Measurements from ENCODE around the gene SLCO3A1.
"Not testable (repeated sequence)": the region's sequence is repeated elsewhere in the genome, so short reads cannot be mapped to it uniquely, and the experiment has no call there.

The SLCO3A1 gene

GRCh38 chr15:92047900-92048299 lies 194.4 kb downstream of the SLCO3A1 start:
- H3K4me3 ChIP-seq (ENCODE audit: low read length), result no peak overlapping the region
- no peak for TF ChIP-seq ZNF274 (IDR thresholded peaks at IDR 0.05; ENCODE audit: low read depth, low read length)

GRCh38 chr15:92048739-92049138 lies 195.2 kb downstream of the SLCO3A1 start:
- no peak overlapping the region for H3K4me3 ChIP-seq (ENCODE audit: low read length)
- no peak for TF ChIP-seq ZNF274 (IDR thresholded peaks at IDR 0.05; ENCODE audit: low read depth, low read length)

GRCh38 chr15:92049290-92049989 lies 195.9 kb downstream of the SLCO3A1 start:
- TF ChIP-seq ZNF274 (IDR thresholded peaks at IDR 0.05; ENCODE audit: low read depth, low read length), result no peak
- no peak overlapping the region for H3K4me3 ChIP-seq (ENCODE audit: low read length)

GRCh38 chr15:92050220-92050898 lies 196.9 kb downstream of the SLCO3A1 start:
- H3K4me3 ChIP-seq (ENCODE audit: low read length), result no peak overlapping the region
- TF ChIP-seq ZNF274 (IDR thresholded peaks at IDR 0.05; ENCODE audit: low read depth, low read length), result no peak

GRCh38 chr15:92051716-92052115 lies 198.2 kb downstream of the SLCO3A1 start:
- TF ChIP-seq ZNF274 (IDR thresholded peaks at IDR 0.05; ENCODE audit: low read depth, low read length), result no peak
- H3K4me3 ChIP-seq (ENCODE audit: low read length), result no peak overlapping the region

- TF ChIP-seq ZNF274 (IDR thresholded peaks at IDR 0.05; ENCODE audit: low read depth, low read length), result no peak
- no peak overlapping the region for H3K4me3 ChIP-seq (ENCODE audit: low read length)
Measured at GRCh38 chr15:92053753-92054316, 200.3 kb downstream of the SLCO3A1 start.

GRCh38 chr15:92056875-92057274 lies 203.4 kb downstream of the SLCO3A1 start:
- no peak for TF ChIP-seq ZNF274 (IDR thresholded peaks at IDR 0.05; ENCODE audit: low read depth, low read length)

GRCh38 chr15:92059036-92059970 lies 205.8 kb downstream of the SLCO3A1 start:
- TF ChIP-seq ZNF274 (IDR thresholded peaks at IDR 0.05; ENCODE audit: low read depth, low read length), result no peak
- no peak overlapping the region for H3K4me3 ChIP-seq (ENCODE audit: low read length)

More at GRCh38 chr15:92056875-92057274, 203.4 kb downstream of the SLCO3A1 start:
- no peak overlapping the region for H3K4me3 ChIP-seq (ENCODE audit: low read length)

- H3K4me3 ChIP-seq (ENCODE audit: low read length), result not testable (repeated sequence)
Measured at GRCh38 chr15:92059971-92060311, 206.4 kb downstream of the SLCO3A1 start.

GRCh38 chr15:92061511-92062195 lies 208.1 kb downstream of the SLCO3A1 start:
- H3K4me3 ChIP-seq (ENCODE audit: low read length), result no peak overlapping the region
- TF ChIP-seq ZNF274 (IDR thresholded peaks at IDR 0.05; ENCODE audit: low read depth, low read length), result no peak

GRCh38 chr15:92062505-92062904 lies 209.0 kb downstream of the SLCO3A1 start:
- TF ChIP-seq ZNF274 (IDR thresholded peaks at IDR 0.05; ENCODE audit: low read depth, low read length), result no peak
- H3K4me3 ChIP-seq (ENCODE audit: low read length), result no peak overlapping the region

GRCh38 chr15:92068121-92068520 lies 214.6 kb downstream of the SLCO3A1 start:
- no peak for TF ChIP-seq ZNF274 (IDR thresholded peaks at IDR 0.05; ENCODE audit: low read depth, low read length)
- no peak overlapping the region for H3K4me3 ChIP-seq (ENCODE audit: low read length)

- TF ChIP-seq ZNF274 (IDR thresholded peaks at IDR 0.05; ENCODE audit: low read depth, low read length), result no peak
- H3K4me3 ChIP-seq (ENCODE audit: low read length), result no peak overlapping the region; the same call in 1 of the 2 replicates
Measured at GRCh38 chr15:92069308-92070250, 216.1 kb downstream of the SLCO3A1 start.

GRCh38 chr15:92070251-92070650 lies 216.7 kb downstream of the SLCO3A1 start:
- H3K4me3 ChIP-seq (ENCODE audit: low read length), result not testable (repeated sequence)

Data from GM08714 (cell line).